ENCODE results near the gene GP1BB. TPM values are rescaled to one million over a fixed set of nuclear protein-coding genes. Genes with fewer than 3 reads are reported as not detected.

The GP1BB gene
- polyA plus RNA-seq, 1 of the 3 experiments (the other 2 are of a cell fraction): 1.5 TPM

GRCh38 chr22:19681863-19682245 is 41.5 kb upstream of the GP1BB start (continued):
- TF ChIP-seq CTCF (IDR thresholded peaks at IDR 0.05): no peak
- no peak for TF ChIP-seq RXRA (IDR thresholded peaks at IDR 0.05; ENCODE audit: borderline replicate concordance, low read depth)
- TF ChIP-seq FOXM1 (IDR thresholded peaks at IDR 0.05; ENCODE audit: low read depth): no peak
- no peak for TF ChIP-seq ELF1 (IDR thresholded peaks at IDR 0.05)

- CTCF ChIA-PET: interaction anchor here (1.1 to 1.2 kb wide), 2 partner anchors 31 to 57 kb away, joined by 3 read pairs; no protein-coding TSS in a partner anchor
- Histone ChIP-seq H3F3A (replicated peaks; ENCODE audit: insufficient read depth) (no peaks in the 10 kb centered on the region), H3K27me3 (ENCODE audit: insufficient read depth) (no peaks in the 10 kb centered on the region)
These were observed 36.4 kb upstream of the GP1BB start for GRCh38 chr22:19686946-19687345.

More at GRCh38 chr22:19686946-19687345, 36.4 kb upstream of the GP1BB start:
- no peak overlapping the region for H3K4me2 ChIP-seq
- TF ChIP-seq IRF3 (IDR thresholded peaks at IDR 0.05; ENCODE audit: low read depth, low read length) (no peak), TEAD4 (IDR thresholded peaks at IDR 0.05; ENCODE audit: borderline replicate concordance, insufficient read depth) (no peak), EP300 (IDR thresholded peaks at IDR 0.05; ENCODE audit: borderline replicate concordance in 1 of 2, low read depth in 1 of 2, low read length in 1 of 2) (no peak), GABPA (IDR thresholded peaks at IDR 0.05; ENCODE audit: low read depth) (no peak), RAD21 (IDR thresholded peaks at IDR 0.05; ENCODE audit: low read length) (no peak), POLR2AphosphoS5 (IDR thresholded peaks at IDR 0.05; ENCODE audit: low read depth, low read length) (no peak), MXI1 (IDR thresholded peaks at IDR 0.05; ENCODE audit: low read depth, low read length) (no peak), RXRA (IDR thresholded peaks at IDR 0.05; ENCODE audit: borderline replicate concordance, low read depth) (no peak), GATA2 (CRISPR knock-in tag; IDR thresholded peaks at IDR 0.05) (no peak), YY1 (IDR thresholded peaks at IDR 0.05; ENCODE audit: low read depth) (no peak), FOXM1 (IDR thresholded peaks at IDR 0.05; ENCODE audit: low read depth) (no peak), ELF1 (IDR thresholded peaks at IDR 0.05) (no peak), REST (IDR thresholded peaks at IDR 0.05; ENCODE audit: low read depth, low read length) (no peak), EZH2phosphoT487 (IDR thresholded peaks at IDR 0.05; ENCODE audit: borderline replicate concordance, low read depth) (no peak), USF1 (IDR thresholded peaks at IDR 0.05; ENCODE audit: borderline replicate concordance, low read depth) (no peak), SMC3 (IDR thresholded peaks at IDR 0.05; ENCODE audit: low read depth, low read length) (no peak), MAX (IDR thresholded peaks at IDR 0.05; ENCODE audit: low read depth) (no peak), RCOR1 (IDR thresholded peaks at IDR 0.05; ENCODE audit: low read length) (no peak)
- DNase-seq: no peak
- H3K4me1 ChIP-seq (ENCODE audit: control insufficient read depth in 1 of 2, insufficient read depth in 2 of 2, low read depth in 1 of 2, low read length in 1 of 2): no peaks in the 10 kb centered on the region; a peak in 1 of 4 replicates
- H3K4me3 ChIP-seq (ENCODE audit: low read depth in 2 of 2, low read length in 1 of 2): no peak overlapping the region
- no peak overlapping the region for H3K9ac ChIP-seq
- H3K27ac ChIP-seq (ENCODE audit: low read depth in 2 of 2, low read length in 1 of 2): no peak overlapping the region
- no peaks in the 10 kb centered on the region for H3K79me2 ChIP-seq (ENCODE audit: insufficient read depth)
- POLR2A ChIA-PET: no interaction called here
- no peaks in the 10 kb centered on the region for H3K36me3 ChIP-seq (replicated peaks in 1 of 2; ENCODE audit: control insufficient read depth in 1 of 2, insufficient read depth in 2 of 2, low read length in 1 of 2)
- 69% methylated on average over 7 of the region's 7 CpGs for WGBS (ENCODE audit: low lambda C conversion rate)
- no peaks in the 10 kb centered on the region for H3K9me3 ChIP-seq
- no peaks in the 10 kb centered on the region for H3K9me2 ChIP-seq
- H2AFZ ChIP-seq (ENCODE audit: low read depth): no peak overlapping the region
- no peaks in the 10 kb centered on the region for H4K20me1 ChIP-seq (ENCODE audit: insufficient read depth)

Data from SK-N-SH (cell line).